ENCODE results near the gene CLPSL1.
"Not testable (repeated sequence)": the region's sequence is repeated elsewhere in the genome, so short reads cannot be mapped to it uniquely, and the experiment has no call there.

The CLPSL1 gene, protein sequence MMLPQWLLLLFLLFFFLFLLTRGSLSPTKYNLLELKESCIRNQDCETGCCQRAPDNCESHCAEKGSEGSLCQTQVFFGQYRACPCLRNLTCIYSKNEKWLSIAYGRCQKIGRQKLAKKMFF

GRCh38 chr6:35780719-35781118 lies at the start of gene CLPSL1:
TSS of gene CLPSL1 (plus strand) at chr6:35781019. CDS start at chr6:35781111, 92 bp downstream.
- no peak for DNase-seq

- DNase-seq: peak; percentile 90 to 91
Measured at GRCh38 chr6:35731414-35731735, 49.4 kb upstream of the CLPSL1 start.

DNA sequence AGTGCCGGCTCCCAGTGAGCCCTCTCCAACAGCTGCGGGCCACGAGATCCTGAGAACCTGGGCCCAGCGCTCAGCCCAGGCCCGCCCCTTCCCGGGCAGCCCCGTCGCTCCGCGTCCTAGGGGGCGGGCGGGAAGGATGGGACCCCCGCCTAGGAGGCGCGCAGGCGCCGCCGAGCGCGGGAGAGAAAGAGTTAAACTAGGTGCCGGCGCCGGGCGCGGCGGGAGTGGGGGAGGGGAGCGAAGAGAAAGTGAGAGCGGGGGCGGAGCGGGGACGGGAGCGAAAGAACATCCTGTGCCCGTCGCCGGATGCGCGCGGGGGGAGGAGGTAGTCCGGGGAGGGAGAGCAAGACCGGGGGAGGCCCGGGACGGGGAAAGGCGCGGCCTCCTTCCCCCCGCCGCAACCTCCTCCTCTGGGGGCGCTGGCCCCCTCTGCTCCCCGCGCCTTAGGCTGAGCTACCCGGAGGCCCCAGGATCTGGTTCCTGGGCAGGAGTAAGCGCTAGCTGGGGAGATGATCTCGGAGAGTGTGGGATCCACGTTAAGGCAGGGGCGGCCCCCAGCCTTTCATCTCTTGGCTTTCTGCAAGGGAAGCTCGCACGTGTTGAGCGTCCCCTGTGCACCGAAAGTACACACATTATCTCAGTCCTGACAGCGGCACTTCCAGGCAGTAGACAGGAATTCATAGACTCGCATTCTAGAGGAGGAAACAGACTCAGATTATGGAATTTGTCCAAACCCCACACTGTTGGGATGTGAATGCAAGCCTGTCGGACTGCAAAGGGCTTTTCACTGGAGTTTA lies 48.9 kb upstream of the CLPSL1 start:
- DNase-seq: peak; percentile 90

DNA sequence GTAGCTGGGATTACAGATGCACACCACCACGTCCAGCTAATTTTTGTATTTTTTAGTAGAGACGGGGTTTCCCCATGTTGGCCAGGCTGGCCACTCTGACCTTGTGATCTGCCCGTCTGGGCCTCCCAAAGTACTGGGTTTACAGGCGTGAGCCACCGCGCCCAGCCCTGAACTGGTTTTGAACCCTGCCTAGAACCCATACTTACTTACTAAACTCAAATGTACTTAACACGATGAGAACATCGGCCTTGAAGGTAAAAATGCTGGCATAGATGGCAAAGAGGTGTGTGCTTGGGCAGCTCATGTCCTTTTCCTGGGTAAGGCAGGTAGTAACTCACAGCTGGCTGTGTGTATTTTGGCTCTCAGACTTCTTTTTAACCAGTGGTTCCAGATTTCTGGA lies 47.2 kb upstream of the CLPSL1 start:
- no peak for DNase-seq

DNA sequence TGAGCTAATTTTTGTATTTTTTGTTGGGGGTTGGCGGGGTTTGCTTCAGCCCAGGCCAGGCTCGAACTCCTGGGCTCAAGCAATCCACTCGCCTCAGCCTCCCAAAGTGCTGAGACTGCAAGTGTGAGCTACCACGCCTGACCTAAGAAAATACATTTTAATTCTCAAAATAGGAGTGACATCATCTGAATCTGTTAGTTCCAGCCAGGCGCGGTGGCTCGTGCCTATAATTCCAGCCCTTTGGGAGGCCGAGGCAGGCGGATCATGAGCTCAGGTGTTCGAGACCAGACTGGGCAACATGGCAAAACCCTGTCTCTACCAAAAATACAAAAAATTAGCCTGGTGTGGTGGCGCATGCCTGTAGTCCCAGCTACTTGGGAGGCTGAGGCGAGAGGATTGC lies 46.5 kb upstream of the CLPSL1 start:
- DNase-seq: not testable (repeated sequence)

DNA sequence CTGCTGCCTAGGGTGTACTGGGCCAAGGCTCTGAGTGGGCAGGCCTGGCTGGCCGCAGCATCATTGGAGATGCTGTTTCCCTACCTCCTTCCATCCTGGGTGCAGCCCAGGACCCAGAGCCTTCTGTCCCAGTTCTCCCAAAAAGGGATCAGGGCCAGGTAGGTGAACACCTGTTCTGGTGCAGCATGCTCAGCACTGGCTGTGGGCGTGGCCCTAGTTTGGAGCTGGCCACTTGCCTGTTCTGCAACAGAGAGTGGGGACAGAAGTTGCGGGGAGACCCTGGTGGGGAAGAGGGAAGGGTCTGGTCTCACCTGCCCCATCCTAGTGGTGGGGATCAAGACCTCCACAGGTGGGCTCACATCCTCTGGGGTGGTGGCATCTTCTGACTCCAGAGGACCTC lies 45.4 kb upstream of the CLPSL1 start:
- DNase-seq: no peak

- peak; percentile 83 to 89 for DNase-seq
Measured at GRCh38 chr6:35736253-35736894, 44.4 kb upstream of the CLPSL1 start.

- no peak for DNase-seq
Measured at GRCh38 chr6:35736982-35737412, 43.8 kb upstream of the CLPSL1 start, which contains the start of gene ARMC12. TSS of gene ARMC12 (plus strand) at chr6:35737032. CDS start at chr6:35737109, 77 bp downstream.

- DNase-seq: no peak
Measured at GRCh38 chr6:35737413-35738211, 43.2 kb upstream of the CLPSL1 start.

- DNase-seq: no peak
Measured at GRCh38 chr6:35739645-35740524, 40.9 kb upstream of the CLPSL1 start.

GRCh38 chr6:35742842-35743241 lies 38.0 kb upstream of the CLPSL1 start:
- DNase-seq: no peak

GRCh38 chr6:35745509-35745908 lies 35.3 kb upstream of the CLPSL1 start:
- no peak for DNase-seq

GRCh38 chr6:35746516-35746915 lies 34.3 kb upstream of the CLPSL1 start:
- no peak for DNase-seq

DNA sequence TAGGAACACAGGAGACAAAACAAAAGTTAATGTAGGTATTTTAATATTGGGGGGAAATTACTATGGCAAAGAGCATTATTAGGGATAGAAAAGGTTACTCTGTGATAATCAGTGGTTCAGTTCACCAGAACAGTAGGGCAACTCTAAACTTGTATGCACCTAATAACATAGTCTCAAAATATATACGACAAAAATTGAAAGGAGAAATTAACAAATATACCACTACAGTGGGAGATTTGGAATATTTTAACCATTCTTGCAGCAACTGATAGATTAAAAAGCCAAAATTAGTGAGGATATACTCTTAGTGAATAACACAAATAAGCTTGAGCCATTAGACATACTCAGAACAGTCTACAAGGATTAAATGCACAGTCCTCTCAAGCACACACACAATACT lies 32.9 kb upstream of the CLPSL1 start:
- no peak for DNase-seq

DNA sequence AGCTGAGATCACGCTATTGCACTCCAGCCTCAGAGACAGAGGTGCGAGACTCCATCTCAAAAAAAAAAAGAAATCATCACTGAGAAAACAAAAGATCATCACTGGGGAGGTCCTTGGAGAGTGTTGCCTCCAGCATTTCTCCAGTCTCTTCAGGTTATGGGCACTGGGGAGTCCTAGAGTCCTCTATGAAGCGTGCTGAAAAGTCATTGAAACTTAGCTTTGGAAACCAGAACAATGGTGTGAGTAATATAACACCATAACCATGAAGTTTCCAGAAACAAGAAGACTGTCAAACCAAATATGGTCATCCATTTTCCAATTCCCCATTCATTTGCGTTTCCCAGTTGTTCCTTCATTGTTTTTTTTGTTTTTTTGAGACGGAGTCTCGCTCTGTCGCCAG lies 30.3 kb upstream of the CLPSL1 start:
- DNase-seq: no peak

DNA sequence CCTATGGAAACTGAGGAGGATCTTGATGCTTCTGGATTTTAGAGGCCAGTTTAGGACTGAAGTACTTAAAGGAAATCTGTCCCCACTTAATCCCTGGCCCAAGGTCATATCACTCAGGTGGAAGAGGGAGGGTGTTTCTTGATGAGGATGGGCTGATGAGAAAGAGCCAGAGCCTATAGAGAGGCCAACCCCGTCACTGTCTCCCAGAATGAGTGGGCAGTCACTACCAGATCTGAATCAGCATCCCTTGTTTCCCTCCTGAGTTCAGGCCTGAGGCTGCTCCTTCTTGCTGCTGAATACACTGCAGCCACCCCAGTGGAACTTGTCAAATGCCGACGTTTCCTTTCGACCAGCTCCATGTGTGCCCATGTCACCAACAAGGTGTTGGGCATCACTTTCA lies 29.2 kb upstream of the CLPSL1 start:
- DNase-seq: no peak

DNA sequence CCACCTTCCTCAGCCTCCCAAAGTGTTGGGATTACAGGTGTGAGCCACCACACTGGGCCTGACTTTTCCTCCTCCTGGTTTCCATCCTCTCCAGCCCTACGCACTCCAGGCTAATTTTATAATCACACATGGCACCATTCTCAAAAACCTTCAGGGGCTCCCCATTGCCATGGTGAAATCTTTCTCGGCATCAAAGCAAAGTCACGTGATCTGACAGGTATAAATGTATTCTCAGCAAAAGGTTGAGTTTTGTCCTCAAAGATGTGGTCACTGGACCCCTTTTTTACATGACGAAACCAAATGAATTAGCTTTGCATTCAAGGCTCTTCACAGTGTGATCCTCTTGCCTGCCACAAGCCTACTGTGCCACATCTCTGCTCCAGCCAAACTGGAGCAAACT lies 28.5 kb upstream of the CLPSL1 start:
- no peak for DNase-seq

GRCh38 chr6:35754452-35755277 lies 26.2 kb upstream of the CLPSL1 start:
- no peak for DNase-seq

GRCh38 chr6:35755278-35755924 lies 25.4 kb upstream of the CLPSL1 start:
- no peak for DNase-seq

DNA sequence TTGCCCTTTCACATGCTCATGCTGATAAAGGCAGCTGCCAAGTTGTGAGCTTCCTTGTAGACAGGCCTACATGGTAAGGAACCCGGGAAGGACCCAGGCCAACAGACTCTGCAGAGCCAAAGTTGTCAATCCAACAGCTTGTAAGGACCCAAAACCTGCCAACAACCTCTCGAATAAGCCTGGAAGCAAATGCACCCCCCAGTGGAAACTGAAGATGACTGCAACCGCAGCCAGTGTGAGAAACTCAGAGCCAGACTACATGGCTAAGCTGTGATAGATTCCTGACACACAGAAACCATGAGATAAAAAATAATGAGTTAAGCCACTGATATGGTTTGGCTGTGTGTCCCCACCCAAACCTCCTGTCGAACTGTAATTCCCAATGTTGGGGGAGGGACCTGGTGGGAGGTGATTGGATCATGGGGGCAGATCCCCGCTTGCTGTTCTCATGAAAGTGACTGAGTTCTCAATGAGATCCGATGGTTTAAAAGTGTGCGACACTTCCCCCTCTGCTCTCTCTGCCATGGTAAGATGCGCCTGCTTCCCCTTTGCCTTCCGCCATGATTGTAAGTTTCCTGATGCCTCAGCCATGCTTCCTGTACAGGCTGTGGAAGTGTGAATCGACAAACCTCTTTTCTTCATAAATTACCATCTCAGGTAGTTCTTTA lies 23.2 kb upstream of the CLPSL1 start:
- no peak for DNase-seq

Measured in activated CD4-positive, alpha-beta T cell treated with anti-CD3 and anti-CD28 coated beads, Interleukin-2, amount 50 U/mL, for 4 hours (primary cell).